ENCODE results near the gene RPP40. TPM values are rescaled to one million over a fixed set of nuclear protein-coding genes. Genes with fewer than 3 reads are reported as not detected.
A peak's percentile ranks its signal among the peaks of the same experiment; 100 is the strongest.

Gene RPP40
- total RNA-seq, 1 experiment from 2014 or later, result 37.9 TPM

DNA sequence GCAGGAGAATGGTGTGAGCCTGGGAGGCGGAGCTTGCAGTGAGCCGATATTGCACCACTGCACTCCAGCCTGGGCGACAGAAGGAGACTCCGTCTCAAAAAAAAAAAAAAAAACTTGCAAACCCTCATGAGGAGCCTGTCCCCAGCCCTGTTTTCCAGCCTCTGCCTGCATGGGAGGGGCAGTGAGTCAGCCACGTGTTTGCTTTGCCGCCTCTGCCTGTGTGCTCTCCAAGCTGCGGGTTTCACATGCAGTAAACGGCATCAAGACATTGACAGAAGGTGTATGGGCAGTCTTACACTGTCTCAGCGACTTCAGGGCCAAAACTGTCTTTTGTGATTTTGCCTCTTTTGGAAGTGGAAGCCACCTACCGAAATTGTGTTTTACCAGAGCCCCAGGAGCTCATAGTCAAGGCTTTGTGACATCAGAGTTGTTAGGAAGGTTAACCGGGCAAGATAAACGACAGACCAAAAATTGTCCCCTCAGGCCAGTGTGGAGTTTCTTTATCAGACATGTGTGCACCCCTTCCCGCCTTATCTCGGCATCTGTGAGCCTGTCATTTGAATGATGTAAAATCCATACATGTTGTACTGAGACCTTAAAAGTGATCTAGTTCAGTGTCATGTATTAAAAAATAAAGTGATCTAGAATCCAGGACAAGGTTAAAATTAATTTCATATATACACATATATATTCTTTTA is 52.9 kb downstream of the RPP40 start:
- H3K4me1 ChIP-seq (ENCODE audit: insufficient read depth, low read length), result peaks cover 5% of the 10 kb centered on the region
- no peaks in the 10 kb centered on the region for H3K9me3 ChIP-seq (ENCODE audit: low read length)
- intact Hi-C loops (cut with micrococcal nuclease), result no loop called here
- POLR2A ChIA-PET (ENCODE audit: unreplicated experiment), result no interaction called here
- BruUV-seq (replicated peaks), result no TSS peak
- H3K9ac ChIP-seq (ENCODE audit: low read length), result no peak overlapping the region
- ATAC-seq (peak; percentile 99), DNase-seq (peak; percentile 77)
- H2AFZ ChIP-seq (ENCODE audit: low read length), result peak overlapping the region; percentile 18; the same call in 1 of the 2 replicates
- H3K36me3 ChIP-seq (ENCODE audit: low read depth, low read length), result peaks cover 18% of the 10 kb centered on the region
- H3K27ac ChIP-seq (ENCODE audit: low read length), result no peak overlapping the region
- H3K4me2 ChIP-seq (ENCODE audit: low read length), result peak overlapping the region; percentile 21; the same call in 1 of the 2 replicates
- H3K27me3 ChIP-seq (ENCODE audit: low read length), result no peaks in the 10 kb centered on the region
- no peaks in the 10 kb centered on the region for H4K20me1 ChIP-seq (ENCODE audit: low read length)
- H3K9me2 ChIP-seq (replicated peaks; ENCODE audit: low read length), result no peaks in the 10 kb centered on the region
- no peaks in the 10 kb centered on the region for H3F3A ChIP-seq (ENCODE audit: low read length, unreplicated experiment)
- TF ChIP-seq EZH2phosphoT487 (IDR thresholded peaks at IDR 0.05; ENCODE audit: borderline replicate concordance, low read length), result no peak
- TF ChIP-seq, protein P1, sequence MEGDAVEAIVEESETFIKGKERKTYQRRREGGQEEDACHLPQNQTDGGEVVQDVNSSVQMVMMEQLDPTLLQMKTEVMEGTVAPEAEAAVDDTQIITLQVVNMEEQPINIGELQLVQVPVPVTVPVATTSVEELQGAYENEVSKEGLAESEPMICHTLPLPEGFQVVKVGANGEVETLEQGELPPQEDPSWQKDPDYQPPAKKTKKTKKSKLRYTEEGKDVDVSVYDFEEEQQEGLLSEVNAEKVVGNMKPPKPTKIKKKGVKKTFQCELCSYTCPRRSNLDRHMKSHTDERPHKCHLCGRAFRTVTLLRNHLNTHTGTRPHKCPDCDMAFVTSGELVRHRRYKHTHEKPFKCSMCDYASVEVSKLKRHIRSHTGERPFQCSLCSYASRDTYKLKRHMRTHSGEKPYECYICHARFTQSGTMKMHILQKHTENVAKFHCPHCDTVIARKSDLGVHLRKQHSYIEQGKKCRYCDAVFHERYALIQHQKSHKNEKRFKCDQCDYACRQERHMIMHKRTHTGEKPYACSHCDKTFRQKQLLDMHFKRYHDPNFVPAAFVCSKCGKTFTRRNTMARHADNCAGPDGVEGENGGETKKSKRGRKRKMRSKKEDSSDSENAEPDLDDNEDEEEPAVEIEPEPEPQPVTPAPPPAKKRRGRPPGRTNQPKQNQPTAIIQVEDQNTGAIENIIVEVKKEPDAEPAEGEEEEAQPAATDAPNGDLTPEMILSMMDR (conservative IDR thresholded peaks at IDR 0.05; ENCODE audit: low read depth, low read length), result no peak
- CTCF ChIA-PET, result no interaction called here
- H3K4me3 ChIP-seq (ENCODE audit: low read length), result no peak overlapping the region
- no peaks in the 10 kb centered on the region for H3K79me2 ChIP-seq (ENCODE audit: low read length)

DNA sequence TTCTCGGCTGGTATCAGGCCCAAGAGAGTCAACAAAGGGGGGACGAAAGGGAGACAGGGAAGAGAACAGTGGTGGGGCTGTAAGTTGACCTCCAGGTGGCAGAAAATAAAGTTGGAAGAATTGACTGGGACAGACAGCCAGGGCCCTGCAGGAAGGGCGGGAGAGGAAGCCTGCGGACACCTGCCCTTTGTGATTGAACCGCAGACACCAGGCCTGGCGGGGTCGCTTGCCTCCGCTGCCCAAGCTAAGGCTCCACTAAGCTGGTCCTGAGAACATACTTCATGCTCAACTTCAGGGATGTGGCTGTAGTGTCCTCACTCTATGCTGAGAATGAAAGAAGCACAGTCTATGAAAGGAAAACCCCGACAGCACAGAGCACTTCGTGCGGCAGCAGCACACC is 53.8 kb downstream of the RPP40 start:
- Histone ChIP-seq H3K79me2 (ENCODE audit: low read length) (no peaks in the 10 kb centered on the region), H3K4me3 (ENCODE audit: low read length) (no peak overlapping the region), H4K20me1 (ENCODE audit: low read length) (no peaks in the 10 kb centered on the region), H3K9ac (ENCODE audit: low read length) (no peak overlapping the region), H3F3A (ENCODE audit: low read length, unreplicated experiment) (no peaks in the 10 kb centered on the region), H3K4me2 (ENCODE audit: low read length) (no peak overlapping the region), H3K36me3 (ENCODE audit: low read depth, low read length) (peaks cover 18% of the 10 kb centered on the region), H3K4me1 (ENCODE audit: insufficient read depth, low read length) (peaks cover 5% of the 10 kb centered on the region), H3K27ac (ENCODE audit: low read length) (no peak overlapping the region), H3K27me3 (ENCODE audit: low read length) (no peaks in the 10 kb centered on the region), H3K9me2 (replicated peaks; ENCODE audit: low read length) (no peaks in the 10 kb centered on the region), H3K9me3 (ENCODE audit: low read length) (no peaks in the 10 kb centered on the region), H2AFZ (ENCODE audit: low read length) (no peak overlapping the region)
- intact Hi-C loops (cut with micrococcal nuclease), result no loop called here
- ATAC-seq (no peak), DNase-seq (no peak)
- no peak for TF ChIP-seq EZH2 (IDR thresholded peaks at IDR 0.05; ENCODE audit: low read length, unreplicated experiment)
- TF ChIP-seq, protein P1 (conservative IDR thresholded peaks at IDR 0.05; ENCODE audit: low read depth, low read length), result no peak
- POLR2A ChIA-PET (ENCODE audit: unreplicated experiment), result no interaction called here
- CTCF ChIA-PET, result no interaction called here
- BruUV-seq (replicated peaks), result no TSS peak

DNA sequence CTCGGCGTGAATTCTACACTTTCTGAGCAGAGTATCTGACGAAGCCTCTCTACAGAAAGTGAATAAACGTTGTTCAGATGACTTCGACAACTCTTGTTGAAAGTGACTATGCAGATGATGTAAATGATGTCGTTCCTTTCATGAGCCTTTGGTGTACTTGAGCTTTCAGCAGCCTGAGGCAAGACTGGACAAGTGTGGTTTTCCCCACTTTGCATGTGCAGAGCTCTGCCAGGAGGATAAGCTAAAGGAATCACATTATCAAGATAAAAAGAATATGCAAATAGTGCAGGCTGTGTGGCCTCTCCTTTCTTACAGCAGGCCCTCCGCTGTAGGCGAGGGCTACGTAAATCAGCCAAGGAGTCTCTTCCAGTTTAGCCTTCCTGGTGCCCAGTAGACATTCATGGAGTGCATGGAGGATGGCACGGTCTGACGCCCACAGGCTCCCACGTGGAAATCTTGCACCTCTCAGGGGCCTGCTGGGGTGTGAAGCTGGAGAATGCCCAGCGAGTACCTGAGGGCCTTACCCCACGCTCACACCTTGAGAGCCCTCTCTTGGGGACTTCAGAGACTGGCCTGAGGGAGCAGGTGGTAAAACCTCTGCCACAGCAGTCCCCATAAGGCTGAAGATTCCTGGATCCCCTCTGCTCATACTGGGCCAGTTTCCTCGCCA is 54.9 kb downstream of the RPP40 start:
- H3K79me2 ChIP-seq (ENCODE audit: low read length), result no peaks in the 10 kb centered on the region
- DNase-seq (no peak), ATAC-seq (no peak)
- no peak overlapping the region for H3K27ac ChIP-seq (ENCODE audit: low read length)
- BruUV-seq (replicated peaks), result no TSS peak
- ChIA-PET CTCF (no interaction called here), POLR2A (ENCODE audit: unreplicated experiment) (no interaction called here)
- no peaks in the 10 kb centered on the region for H3K9me3 ChIP-seq (ENCODE audit: low read length)
- no peaks in the 10 kb centered on the region for H3K9me2 ChIP-seq (replicated peaks; ENCODE audit: low read length)
- no peak overlapping the region for H2AFZ ChIP-seq (ENCODE audit: low read length)
- intact Hi-C loops (cut with micrococcal nuclease), result no loop called here
- H3K9ac ChIP-seq (ENCODE audit: low read length), result no peak overlapping the region
- TF ChIP-seq, protein P1 (conservative IDR thresholded peaks at IDR 0.05; ENCODE audit: low read depth, low read length), result no peak
- TF ChIP-seq EZH2phosphoT487 (IDR thresholded peaks at IDR 0.05; ENCODE audit: borderline replicate concordance, low read length) (no peak), EZH2 (IDR thresholded peaks at IDR 0.05; ENCODE audit: low read length, unreplicated experiment) (no peak)
- H3K4me2 ChIP-seq (ENCODE audit: low read length), result no peak overlapping the region
- H3F3A ChIP-seq (ENCODE audit: low read length, unreplicated experiment), result no peaks in the 10 kb centered on the region
- no peaks in the 10 kb centered on the region for H3K27me3 ChIP-seq (ENCODE audit: low read length)
- peaks cover 5% of the 10 kb centered on the region for H3K4me1 ChIP-seq (ENCODE audit: insufficient read depth, low read length)
- peaks cover 12% of the 10 kb centered on the region for H3K36me3 ChIP-seq (ENCODE audit: low read depth, low read length)
- no peak overlapping the region for H3K4me3 ChIP-seq (ENCODE audit: low read length)
- no peaks in the 10 kb centered on the region for H4K20me1 ChIP-seq (ENCODE audit: low read length)

Data from PC-3 (cell line).